GM18526 (cell line): ENCODE measurements around the gene NUDT16L1.

Experiments used
- POLR2A ChIP-seq: IDR thresholded peaks from 3 replicates; pipeline ENCODE4 v1.6.1; 2011; ENCODE audit not compliant: insufficient read length; ENCODE audit errors: extremely low read depth

Gene NUDT16L1

GRCh38 chr16:4694642-4695451, 1.5 kb downstream of the NUDT16L1 start:
- no peak for TF ChIP-seq POLR2A

GRCh38 chr16:4695473-4696171, 2.3 kb downstream of the NUDT16L1 start:
- no peak for TF ChIP-seq POLR2A

GRCh38 chr16:4696172-4696904, 3.0 kb downstream of the NUDT16L1 start:
- TF ChIP-seq POLR2A = no peak

- no peak for TF ChIP-seq POLR2A
Observed at GRCh38 chr16:4696905-4697847, 3.8 kb downstream of the NUDT16L1 start.

GRCh38 chr16:4697848-4698291, 4.5 kb downstream of the NUDT16L1 start:
- TF ChIP-seq POLR2A = no peak

GRCh38 chr16:4698321-4699045, 5.1 kb downstream of the NUDT16L1 start:
- no peak for TF ChIP-seq POLR2A

GRCh38 chr16:4699046-4699556, 5.7 kb downstream of the NUDT16L1 start:
- no peak for TF ChIP-seq POLR2A

GRCh38 chr16:4700380-4700996, 7.1 kb downstream of the NUDT16L1 start:
- no peak for TF ChIP-seq POLR2A

- no peak for TF ChIP-seq POLR2A
Observed at GRCh38 chr16:4700997-4701743, 7.8 kb downstream of the NUDT16L1 start.

- TF ChIP-seq POLR2A = no peak
Observed at GRCh38 chr16:4701791-4702465, 8.6 kb downstream of the NUDT16L1 start.

GRCh38 chr16:4702466-4702808, 9.1 kb downstream of the NUDT16L1 start:
- no peak for TF ChIP-seq POLR2A

- TF ChIP-seq POLR2A = no peak
Observed at GRCh38 chr16:4703906-4704305, 10.5 kb downstream of the NUDT16L1 start.
